MV-4-11 (cell line): ENCODE data around the gene KRT35.
A peak's percentile ranks its signal among the peaks of the same experiment; 100 is the strongest.

Experiments used
- DNase-seq: peaks from one replicate; lab custom pipeline; 2025; lab: John Stamatoyannopoulos, UW

The KRT35 gene

DNA sequence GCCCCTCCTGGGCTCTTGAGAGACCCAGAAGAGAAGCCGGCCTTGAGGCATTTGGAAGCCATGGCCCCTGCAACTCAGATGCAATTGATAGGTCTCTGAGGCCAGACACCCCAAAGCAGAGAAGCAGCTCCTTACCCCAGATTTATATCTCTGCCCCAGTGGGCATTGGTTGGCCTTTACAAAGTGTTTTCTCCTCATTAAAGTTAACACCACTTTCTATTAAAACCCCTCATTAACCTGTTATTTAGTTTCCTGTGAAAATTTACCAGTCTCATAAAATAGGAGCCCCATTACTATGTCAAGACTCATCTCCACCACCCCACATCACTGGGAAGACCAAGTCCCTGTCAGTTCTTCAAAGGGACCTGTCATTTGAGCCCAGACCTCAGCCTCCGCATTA lies at the start of gene KRT35:
TSS of gene KRT35 (minus strand) at position 116 of the 400 bp plus-strand sequence. CDS start at position 62, 54 bp downstream.
- no peak for DNase-seq

GRCh38 chr17:41530062-41531048 lies 49.4 kb upstream of the KRT35 start:
- DNase-seq: no peak

- DNase-seq: peak; percentile 48
Measured at GRCh38 chr17:41529491-41529915, 48.6 kb upstream of the KRT35 start.

DNA sequence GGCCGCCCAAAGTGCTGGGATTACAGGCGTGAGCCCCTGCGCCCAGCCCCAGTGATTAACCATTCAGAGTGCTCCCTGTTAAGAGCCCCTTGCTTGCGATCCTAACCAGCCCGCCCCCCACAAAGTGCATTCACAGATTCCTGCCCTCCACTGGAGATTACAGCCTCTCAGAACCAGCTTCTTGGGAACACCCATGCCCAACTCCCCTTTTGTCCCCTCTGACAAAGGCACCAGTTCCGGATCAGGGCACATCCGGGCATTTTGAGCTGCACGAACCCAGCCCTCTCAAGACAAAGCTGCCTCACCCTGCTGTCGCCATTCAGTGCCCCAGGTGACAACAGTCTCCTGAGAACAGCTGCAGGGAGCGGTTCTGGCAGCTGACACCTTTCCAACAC lies 48.0 kb upstream of the KRT35 start:
- no peak for DNase-seq

DNA sequence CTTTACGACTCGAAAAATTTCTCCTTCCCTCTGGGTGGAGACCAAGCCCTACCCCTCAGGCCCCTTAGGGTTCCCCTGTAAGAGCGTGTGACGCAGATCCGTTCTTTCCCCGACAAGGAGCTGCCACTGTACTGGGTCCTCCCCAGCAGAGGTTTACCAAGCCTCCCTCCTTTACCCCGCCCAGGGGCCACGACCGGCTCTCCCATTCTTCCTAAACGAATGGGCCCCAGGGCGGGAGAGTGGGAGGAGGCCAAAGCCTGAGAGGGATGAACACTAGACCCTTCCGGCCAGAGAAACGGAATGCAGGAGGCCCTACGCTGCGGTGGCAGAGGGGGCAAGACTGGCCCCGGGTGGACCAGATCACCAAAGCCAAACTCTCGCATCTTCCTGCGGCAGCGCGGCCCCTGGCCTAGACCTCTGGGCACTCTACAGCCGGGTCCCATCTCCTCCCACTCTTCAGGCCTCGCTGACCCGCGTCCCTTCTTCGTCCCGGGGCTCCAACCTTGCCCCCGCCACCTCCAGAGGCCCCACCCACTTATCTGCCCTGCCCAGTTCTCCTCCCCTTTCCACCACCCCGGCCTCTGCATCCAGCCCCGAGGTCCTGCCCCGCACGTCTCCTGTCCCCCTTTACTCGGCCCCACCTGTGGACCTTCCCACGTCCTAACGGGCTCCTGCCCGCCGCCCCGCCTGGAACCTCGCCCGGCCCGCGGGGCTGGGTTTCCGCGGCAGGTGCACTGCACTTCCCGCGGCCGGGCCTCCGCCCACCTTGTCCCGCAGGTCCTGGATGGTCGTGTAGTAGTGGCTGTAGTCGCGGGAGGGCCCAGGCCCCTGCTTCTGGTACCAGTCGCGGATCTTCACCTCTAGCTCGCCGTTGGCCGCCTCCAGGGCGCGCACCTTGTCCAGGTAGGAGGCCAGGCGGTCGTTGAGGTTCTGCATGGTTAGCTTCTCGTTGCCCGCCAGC lies 46.4 kb upstream of the KRT35 start:
- no peak for DNase-seq

DNA sequence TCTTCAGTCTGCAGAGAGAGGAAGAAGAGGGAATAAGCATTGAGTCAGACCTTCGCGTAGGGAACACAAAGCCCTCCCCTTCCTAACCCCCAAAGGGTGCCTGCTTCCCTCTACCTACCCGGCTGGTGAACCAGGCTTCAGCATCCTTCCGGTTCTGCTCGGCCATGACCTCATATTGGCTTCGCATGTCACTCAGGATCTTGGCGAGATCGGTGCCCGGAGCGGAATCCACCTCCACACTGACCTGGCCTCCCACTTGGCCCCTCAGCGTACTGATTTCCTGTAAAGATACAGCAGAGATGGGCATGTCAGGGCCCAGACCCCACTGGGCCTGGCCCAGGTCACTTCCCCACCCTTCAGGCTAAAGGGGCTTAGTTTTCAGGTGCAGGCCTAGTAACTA lies 43.3 kb upstream of the KRT35 start:
- no peak for DNase-seq

DNA sequence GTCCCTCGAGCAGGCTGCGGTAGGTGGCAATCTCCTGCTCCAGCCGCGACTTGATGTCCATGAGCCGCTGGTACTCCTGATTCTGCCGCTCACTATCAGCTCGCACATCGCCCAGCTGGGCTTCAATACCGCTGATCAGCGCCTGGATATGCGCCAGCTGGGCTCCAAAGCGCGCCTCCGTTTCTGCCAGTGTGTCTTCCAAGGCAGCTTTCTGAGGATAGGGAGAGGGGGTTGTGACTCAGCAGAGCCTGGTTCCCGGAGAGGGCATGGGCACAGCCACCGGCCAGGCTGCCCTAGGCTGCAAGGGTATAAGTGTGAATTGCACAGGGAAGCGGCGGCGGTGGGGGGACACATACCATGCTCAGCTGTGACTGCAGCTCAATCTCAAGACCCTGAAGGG lies 42.8 kb upstream of the KRT35 start:
- DNase-seq: no peak

- no peak for DNase-seq
Measured at GRCh38 chr17:41523225-41523593, 42.3 kb upstream of the KRT35 start.

GRCh38 chr17:41522301-41523224 lies 41.6 kb upstream of the KRT35 start:
- DNase-seq: no peak

DNA sequence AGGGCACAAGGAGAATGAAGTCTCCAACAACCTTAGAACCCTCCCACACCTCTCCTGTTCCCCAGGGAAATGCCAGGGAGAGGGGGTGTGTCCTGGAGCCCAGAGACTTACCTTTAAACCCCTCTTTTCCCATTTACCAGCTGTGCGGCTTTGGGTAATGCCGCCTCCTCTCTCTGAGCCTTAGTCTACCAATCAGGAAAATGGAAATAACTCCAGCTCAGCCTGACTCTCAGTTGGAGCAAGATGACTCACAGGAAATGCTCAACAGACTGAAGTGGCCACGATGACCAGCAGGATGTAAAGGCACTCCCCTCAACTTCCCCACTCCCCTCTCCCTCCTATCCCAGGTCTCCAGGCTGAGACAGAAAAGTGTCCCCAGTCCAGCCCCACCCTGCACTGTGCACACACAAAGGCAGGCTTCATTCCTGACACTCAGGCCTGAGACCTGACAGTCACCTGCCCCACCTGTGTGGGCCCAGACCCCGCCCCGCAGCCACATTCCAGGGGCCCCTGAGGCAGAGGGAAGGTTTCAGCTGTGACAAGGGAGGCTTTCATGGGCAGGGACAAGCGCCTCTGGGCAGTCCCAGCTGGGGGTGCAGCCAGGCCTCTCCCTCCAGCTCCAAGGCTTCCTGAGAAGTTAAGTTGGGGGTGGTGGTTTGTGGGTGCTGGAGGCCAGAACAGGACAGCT lies 40.8 kb upstream of the KRT35 start:
- peak; percentile 8 for DNase-seq

DNA sequence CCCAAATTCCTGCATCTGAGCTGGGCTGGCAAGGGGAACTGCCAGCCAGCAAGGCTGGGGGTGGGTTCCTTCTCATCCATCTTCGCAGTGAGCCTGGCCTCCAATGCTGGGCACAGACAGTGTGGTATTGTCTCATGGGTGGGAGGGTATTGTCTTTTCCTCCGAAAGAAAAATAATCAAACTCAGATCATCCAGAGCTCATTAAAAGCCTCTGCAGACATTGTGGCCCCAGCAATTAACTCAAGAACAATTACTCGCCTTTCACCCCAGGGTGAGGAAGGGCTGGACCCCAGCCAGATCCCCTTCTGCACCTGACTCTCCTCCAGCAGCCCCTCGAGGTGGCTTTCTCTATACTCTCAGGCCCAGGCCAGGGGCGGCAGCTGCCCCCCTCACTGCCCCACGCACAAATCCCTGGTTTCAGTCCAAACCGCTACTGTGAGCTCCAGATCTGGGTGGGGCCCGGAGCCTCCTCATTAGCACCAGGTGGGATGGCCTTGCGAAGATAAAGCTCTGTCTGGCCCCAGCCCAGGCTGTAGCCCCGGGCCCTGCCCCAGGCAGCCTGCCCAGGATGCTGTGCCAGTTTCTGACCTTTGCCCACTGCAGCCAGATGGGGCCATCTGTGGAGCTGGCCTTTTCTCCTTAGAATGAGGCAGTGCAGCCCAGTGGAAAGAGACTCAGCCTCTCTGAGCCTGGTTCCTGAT lies 40.0 kb upstream of the KRT35 start:
- DNase-seq: no peak

DNA sequence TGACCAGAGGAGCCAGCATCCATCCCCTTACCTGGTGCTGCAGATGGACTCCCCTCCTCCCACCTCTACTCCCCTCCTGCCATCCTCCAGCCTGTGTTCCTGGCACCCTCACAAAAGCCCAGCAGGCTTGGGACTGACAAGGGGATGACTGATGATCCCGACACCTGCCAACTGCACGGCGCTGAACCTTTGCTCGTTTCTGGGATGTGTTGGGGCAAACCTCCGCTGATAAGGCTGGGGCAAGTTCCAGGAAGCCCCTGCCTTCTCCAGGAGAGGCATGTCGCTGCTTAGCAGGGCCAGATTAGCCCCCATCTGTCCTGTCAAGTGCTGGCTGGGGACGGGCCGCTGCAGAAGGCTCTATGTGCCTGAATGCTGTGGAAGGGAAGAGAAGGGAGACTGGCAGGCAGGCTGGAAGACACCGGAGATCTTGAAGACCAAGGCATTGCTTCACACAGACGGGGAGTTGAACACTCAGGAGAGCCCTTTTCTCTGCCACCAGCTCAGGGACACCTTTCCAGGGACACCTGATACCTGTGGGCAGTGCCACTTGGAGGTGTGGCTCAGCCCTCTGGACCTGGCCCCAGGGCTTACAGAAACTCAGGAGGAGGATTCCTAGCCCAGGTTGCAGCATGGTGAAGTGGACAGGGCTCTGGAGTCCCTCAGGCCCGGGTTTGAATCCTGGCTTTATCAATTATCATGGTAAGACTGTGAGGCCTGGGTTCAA lies 38.7 kb upstream of the KRT35 start:
- no peak for DNase-seq

GRCh38 chr17:41518789-41519449 lies 38.0 kb upstream of the KRT35 start, which contains the start of gene KRT15:
KRT15 (minus strand) TSS chr17:41518890; CDS start chr17:41518827, 63 bp downstream.
- no peak for DNase-seq

DNA sequence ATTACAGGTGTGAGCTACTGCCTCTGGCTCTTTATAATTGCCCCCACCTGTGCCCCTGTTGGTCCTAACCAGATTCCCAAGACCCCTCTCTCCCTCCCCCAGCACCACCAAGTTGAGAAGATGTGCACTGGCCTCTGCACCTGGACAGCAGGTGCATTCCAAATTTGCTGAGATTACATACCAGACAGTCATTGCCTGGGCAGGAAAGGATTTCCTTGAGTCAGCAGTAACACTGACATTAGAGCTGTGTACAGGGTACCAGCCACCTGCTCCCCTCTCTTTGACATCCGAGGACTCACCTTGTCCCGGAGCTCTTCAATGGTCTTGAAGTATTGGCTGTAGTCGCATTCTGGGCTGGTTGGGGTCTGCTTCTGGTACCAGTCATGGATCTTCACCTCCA lies 37.1 kb upstream of the KRT35 start:
- DNase-seq: no peak

DNA sequence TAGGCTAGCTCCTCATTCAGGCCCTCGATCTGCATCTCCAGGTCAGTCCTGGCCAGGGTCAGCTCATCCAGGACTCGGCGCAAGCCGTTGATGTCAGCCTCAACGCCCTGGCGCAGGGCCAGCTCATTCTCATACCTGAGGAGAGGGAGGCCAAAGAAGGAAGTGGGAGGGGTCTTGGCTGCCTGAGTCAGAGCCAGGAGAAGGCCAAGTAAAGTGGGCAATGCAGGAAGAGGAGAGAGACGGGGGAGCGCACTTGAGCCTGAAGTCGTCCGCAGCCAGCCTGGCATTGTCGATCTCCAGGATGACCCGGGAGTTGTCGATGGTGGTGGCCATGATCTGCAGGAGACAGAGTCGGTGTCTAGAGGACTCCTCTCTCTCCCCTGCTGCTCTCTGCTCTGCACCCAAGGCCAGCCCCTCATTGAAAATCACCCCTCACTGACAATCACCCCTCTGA lies 35.9 kb upstream of the KRT35 start:
- DNase-seq: no peak

DNA sequence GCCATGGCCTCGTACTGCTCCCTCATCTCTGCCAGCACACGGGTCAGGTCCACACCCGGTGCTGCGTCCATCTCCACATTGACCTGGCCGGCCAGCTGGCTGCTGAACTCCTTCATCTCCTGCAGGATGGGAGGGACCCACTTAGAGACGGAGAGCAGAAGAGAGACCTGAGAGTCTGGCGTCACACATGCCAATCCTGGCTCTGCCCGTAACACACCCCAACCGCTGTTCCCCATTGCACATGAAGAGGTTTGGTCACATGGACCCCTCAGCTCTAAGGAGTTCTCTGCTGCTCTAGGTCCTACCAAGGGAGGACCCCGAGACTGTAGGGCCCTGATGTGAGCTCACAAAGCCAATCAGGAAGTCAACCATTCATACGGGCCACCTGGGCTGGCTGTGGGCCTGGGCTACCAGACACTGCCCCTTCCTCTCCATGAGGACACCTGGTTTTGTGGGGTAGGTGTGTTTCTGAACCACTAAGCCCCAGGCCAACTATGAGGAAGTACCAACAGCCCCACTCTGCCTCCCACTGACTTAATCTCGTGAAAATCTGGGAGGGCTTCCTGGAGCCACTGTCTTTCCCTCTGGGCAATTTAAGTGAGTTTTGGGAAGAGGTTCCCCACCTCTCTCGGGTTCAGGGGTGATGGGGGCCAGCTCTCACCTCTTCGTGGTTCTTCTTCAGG lies 35.3 kb upstream of the KRT35 start:
- no peak for DNase-seq

DNA sequence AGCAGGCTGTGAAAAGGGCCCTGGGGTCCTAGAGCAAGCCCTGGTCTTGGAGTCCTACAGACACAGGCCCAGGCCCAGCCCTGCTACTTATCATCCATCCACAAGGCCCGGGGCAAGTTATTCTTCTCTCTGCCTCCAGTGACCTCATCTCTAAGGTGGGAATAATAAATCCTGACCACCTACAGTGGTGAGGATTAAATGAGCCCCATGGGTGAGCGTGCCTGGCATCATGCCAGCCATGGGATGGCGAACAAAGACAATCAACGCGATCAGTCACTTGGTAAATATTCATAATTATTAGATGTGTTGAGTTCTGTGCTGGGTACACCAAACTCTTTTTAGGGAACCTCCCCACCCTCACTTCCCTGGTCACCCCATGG lies 32.2 kb upstream of the KRT35 start:
- DNase-seq: no peak

DNA sequence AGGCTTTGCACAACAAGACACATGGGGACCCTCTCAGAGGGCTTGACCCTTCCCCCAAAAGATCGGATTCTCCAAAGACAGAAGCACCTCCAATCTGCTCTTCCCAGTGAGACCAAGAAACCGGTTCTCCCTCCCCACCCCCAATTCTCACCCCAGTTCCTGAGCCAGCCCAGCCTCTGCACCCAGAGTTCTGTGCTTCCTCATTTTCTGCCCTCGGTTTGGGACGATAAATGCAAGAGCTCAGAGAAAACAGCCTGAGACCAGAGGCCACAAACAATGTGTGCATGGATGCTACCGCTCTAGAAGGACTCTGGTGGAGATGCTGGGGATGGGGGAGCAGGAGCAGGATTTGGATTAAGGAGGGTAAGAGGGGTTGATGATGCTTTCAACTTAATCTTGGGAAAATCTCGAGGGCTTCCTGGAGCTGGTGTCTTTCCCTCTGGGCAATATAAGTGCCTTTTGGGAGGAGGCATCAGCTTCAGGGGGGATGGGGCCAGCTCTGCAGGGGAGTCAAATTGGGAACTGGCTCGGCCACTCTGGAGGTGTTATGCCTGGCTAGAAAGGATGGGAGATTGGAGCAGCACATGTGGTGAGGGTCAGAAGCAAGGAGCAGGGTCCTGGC lies 31.7 kb upstream of the KRT35 start:
- DNase-seq: peak; percentile 30
